ENCODE measurements around the gene TXNRD1.
"Not testable (repeated sequence)": the region's sequence is repeated elsewhere in the genome, so short reads cannot be mapped to it uniquely, and the experiment has no call there.

TXNRD1 gene

DNA sequence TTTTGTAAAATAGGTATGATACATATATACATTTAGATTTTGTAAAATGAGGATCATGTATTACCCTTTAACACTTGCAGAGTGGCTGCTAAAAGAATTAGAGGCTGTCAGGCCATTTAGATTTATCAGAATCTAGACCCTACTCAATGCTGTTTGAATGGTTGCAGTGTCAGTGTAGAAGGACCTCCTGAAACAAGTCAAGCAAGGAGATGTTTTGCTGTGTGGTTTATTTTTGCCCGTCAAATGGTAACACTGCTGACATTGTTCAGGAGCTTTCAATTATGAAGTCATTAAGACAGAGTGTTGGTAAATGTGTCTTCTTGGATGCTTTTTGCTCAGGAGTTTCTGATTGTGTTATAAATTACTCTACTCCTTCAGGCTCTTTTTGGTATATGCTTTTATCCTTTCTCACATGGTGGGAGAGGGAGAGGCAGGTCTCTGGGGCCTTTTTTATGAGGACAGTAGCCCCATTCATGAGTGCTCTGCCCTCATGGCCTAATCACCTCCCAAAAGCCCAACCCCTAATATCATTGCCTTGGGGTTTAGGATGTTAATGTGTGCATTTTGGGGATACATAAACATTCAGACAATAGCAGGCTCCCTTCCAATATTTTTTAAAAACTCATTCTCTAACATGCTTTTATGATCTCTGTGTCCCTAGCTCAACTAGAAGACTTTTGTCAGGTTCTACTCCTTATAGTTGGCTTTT, 104.5 kb downstream of the TXNRD1 start:
- no peak overlapping the region for H3K27ac Mint-ChIP-seq (ENCODE audit: low read depth)
- ATAC-seq (replicated peaks; ENCODE audit: extremely low read depth, poor library complexity, severe bottlenecking) (no peak), DNase-seq (ENCODE audit: low spot score in 2 of 2) (no peak)
- H3K9me3 Mint-ChIP-seq: no peaks in the 10 kb centered on the region
- no peaks in the 10 kb centered on the region for H3K4me1 Mint-ChIP-seq
- H3K27me3 Mint-ChIP-seq: no peaks in the 10 kb centered on the region
- H3K36me3 Mint-ChIP-seq (ENCODE audit: insufficient read depth): peaks cover 41% of the 10 kb centered on the region
- no peak overlapping the region for H3K4me3 Mint-ChIP-seq

DNA sequence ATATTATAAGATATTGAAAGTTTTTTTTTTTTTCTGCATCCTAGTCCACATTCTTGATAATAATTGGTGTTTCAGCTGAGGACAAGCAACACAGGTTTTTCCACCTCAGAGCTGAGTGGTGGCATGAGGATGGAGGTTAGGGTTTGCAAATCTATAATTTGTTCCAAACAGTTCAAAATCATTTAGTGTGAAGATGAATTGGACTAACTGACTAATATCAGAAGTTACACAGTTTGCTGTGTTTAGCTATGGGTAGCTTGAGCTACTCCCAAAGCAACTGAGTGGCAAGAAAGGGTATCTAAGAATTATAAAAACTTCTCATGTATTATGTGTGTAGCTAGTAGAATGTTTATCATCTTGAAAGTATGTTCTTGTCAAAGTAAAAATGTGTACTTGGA, 105.0 kb downstream of the TXNRD1 start:
- peaks cover 40% of the 10 kb centered on the region for H3K36me3 Mint-ChIP-seq (ENCODE audit: insufficient read depth)
- H3K27ac Mint-ChIP-seq (ENCODE audit: low read depth): no peak overlapping the region
- DNase-seq (ENCODE audit: low spot score in 2 of 2): no peak
- no peak for ATAC-seq (replicated peaks; ENCODE audit: extremely low read depth, poor library complexity, severe bottlenecking)
- no peaks in the 10 kb centered on the region for H3K27me3 Mint-ChIP-seq
- no peaks in the 10 kb centered on the region for H3K9me3 Mint-ChIP-seq
- no peak overlapping the region for H3K4me3 Mint-ChIP-seq
- H3K4me1 Mint-ChIP-seq: no peaks in the 10 kb centered on the region

DNA sequence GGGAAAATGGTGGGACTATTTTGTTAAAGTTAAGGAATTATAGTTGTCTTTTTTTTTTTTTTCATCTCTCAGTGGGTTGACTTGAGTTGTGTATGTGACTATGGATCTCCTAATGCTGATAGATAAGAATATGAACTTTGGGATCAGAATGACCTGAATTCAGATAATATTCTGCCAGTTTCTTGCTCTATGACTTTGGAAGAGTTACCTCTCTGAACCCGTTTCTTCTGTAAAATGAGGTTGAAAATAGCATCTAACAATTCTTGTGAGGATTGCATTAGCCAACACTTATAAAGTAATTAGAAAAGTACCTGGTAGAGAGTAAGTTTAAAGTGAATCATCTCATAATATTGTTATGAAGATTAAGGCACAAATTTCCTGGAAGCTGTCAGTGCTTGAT, 106.4 kb downstream of the TXNRD1 start:
- H3K27ac Mint-ChIP-seq (ENCODE audit: low read depth): no peak overlapping the region
- ATAC-seq (replicated peaks; ENCODE audit: extremely low read depth, poor library complexity, severe bottlenecking): no peak
- peaks cover 43% of the 10 kb centered on the region for H3K36me3 Mint-ChIP-seq (ENCODE audit: insufficient read depth)
- no peaks in the 10 kb centered on the region for H3K9me3 Mint-ChIP-seq
- no peak for DNase-seq (ENCODE audit: low spot score in 2 of 2)
- H3K4me1 Mint-ChIP-seq: no peaks in the 10 kb centered on the region
- no peak overlapping the region for H3K4me3 Mint-ChIP-seq
- no peaks in the 10 kb centered on the region for H3K27me3 Mint-ChIP-seq

DNA sequence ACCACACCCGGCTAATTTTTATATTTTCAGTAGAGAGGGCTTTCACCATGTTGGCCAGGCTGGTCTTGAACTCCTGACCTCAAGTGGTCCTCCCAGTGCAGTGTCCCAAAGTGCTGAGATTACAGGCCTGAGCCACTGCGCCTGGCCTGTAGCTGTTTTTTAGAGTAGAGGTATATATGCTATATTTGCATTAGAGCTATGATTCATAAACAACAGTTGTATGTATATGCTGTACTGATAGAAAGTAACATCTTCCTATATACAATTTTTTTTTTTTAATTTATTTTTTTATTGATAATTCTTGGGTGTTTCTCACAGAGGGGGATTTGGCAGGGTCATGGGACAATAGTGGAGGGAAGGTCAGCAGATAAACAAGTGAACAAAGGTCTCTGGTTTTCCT, 107.0 kb downstream of the TXNRD1 start:
- not testable (repeated sequence) for DNase-seq (ENCODE audit: low spot score in 2 of 2); H3K9me3 Mint-ChIP-seq; ATAC-seq (replicated peaks; ENCODE audit: extremely low read depth, poor library complexity, severe bottlenecking); H3K4me3 Mint-ChIP-seq; H3K4me1 Mint-ChIP-seq; H3K27ac Mint-ChIP-seq (ENCODE audit: low read depth); H3K27me3 Mint-ChIP-seq
- peaks cover 49% of the 10 kb centered on the region for H3K36me3 Mint-ChIP-seq (ENCODE audit: insufficient read depth)

DNA sequence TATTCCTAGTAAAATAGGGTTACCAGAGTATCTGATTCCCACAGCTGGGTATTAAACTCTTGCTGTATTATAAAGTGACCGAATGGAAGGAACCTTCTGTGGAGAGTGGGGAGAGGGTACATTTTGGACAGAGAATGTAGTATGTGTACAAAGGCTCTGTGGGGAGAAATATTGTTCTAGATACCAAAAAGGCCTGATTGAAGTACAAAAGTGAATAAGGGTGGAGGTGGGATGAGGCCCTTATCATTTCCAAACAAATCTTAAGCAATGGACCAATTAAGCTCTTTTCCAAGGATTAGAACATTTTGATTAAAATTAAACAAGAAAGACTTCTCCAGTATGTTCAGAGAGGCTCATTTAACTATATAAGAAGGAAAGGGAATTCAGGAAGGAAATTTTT, 108.3 kb downstream of the TXNRD1 start:
- Mint-ChIP-seq H3K4me1 (no peaks in the 10 kb centered on the region), H3K4me3 (no peak overlapping the region), H3K27ac (ENCODE audit: low read depth) (no peak overlapping the region), H3K27me3 (no peaks in the 10 kb centered on the region), H3K9me3 (no peaks in the 10 kb centered on the region), H3K36me3 (ENCODE audit: insufficient read depth) (peaks cover 59% of the 10 kb centered on the region)
- ATAC-seq (replicated peaks; ENCODE audit: extremely low read depth, poor library complexity, severe bottlenecking): no peak
- DNase-seq (ENCODE audit: low spot score in 2 of 2): no peak

DNA sequence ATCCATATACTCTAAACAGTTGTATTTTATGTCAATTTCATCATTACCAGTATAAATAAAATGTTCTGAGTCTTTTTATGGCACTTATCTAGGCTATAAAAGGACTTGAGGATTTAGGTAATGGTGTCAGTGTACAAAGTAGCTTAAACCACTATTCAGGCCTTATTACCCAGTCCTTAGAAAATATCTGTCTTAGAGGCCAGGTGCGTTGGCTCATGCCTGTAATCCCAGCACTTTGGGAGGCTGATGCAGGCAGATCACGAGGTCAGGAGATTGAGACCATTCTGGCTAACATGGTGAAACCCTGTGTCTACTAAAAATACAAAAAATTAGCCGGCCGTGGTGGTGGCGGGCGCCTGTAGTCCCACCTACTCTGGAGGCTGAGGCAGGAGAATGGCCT, 112.7 kb downstream of the TXNRD1 start:
- not testable (repeated sequence) for ATAC-seq (replicated peaks; ENCODE audit: extremely low read depth, poor library complexity, severe bottlenecking); DNase-seq (ENCODE audit: low spot score in 2 of 2); H3K9me3 Mint-ChIP-seq; H3K27me3 Mint-ChIP-seq; H3K4me1 Mint-ChIP-seq; H3K27ac Mint-ChIP-seq (ENCODE audit: low read depth); H3K4me3 Mint-ChIP-seq
- H3K36me3 Mint-ChIP-seq (ENCODE audit: insufficient read depth): peaks cover 52% of the 10 kb centered on the region

DNA sequence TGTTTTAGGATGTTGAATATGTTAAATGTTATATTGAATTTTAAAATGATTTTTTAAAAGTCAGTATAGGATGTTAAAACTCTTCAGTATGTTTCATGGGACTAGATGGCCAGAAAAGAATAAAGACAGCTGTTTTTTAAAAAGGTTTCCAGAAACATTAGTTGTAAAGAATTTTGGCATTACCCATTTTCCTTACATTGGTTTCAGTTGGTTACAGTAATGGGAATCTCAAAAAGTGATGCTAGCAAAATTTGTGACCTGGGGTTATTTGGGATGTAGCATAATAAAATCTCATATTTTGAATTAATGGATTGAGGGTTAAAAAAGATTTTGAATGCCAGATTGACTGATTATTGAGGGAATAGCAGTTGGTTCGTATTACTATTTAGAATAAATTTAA, 113.2 kb downstream of the TXNRD1 start:
- H3K4me3 Mint-ChIP-seq: no peak overlapping the region
- DNase-seq (ENCODE audit: low spot score in 2 of 2) (no peak), ATAC-seq (replicated peaks; ENCODE audit: extremely low read depth, poor library complexity, severe bottlenecking) (no peak)
- H3K4me1 Mint-ChIP-seq: no peaks in the 10 kb centered on the region
- H3K9me3 Mint-ChIP-seq: no peaks in the 10 kb centered on the region
- no peak overlapping the region for H3K27ac Mint-ChIP-seq (ENCODE audit: low read depth)
- H3K36me3 Mint-ChIP-seq (ENCODE audit: insufficient read depth): peaks cover 54% of the 10 kb centered on the region
- H3K27me3 Mint-ChIP-seq: no peaks in the 10 kb centered on the region

DNA sequence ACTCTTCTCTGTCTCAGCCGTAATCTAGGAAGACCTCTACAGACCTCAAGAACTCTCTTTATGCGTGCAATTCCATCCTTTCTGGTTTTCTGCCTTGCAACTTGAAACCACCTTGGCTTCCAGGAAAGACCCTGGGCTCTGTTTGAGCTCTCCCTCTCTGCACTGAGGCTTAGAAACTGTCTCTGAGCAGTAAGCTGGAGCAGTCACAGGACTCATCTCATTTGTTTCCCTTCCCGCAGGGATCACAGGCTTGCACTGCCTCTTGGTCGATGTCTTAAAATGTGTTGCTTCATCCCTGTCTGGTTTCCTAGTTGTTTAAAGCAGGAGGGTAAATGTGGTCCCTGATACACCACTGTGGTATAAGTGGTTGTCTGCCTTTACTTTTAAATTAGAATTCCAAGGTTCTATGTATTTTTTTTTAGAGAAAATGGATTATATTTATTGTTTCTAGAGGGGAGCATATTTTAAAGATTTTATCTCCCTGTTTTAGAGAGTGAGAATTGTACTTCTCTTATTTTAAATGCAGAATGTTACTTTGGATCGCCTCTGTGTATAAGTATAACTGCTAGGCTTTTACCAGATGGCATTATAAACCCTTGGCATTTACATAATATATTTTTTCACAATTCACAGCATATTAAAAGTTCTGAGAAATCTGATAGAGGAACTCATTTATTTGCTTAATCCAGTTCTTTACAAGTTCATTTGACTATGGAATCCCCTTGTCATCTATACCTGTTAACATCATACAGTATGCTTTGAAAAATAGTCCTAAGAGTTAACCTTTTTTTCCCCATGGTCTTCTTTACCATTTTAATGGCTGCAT, 114.3 kb downstream of the TXNRD1 start:
- no peaks in the 10 kb centered on the region for H3K27me3 Mint-ChIP-seq
- H3K27ac Mint-ChIP-seq (ENCODE audit: low read depth): no peak overlapping the region
- DNase-seq (ENCODE audit: low spot score in 2 of 2) (no peak), ATAC-seq (replicated peaks; ENCODE audit: extremely low read depth, poor library complexity, severe bottlenecking) (no peak)
- no peaks in the 10 kb centered on the region for H3K4me1 Mint-ChIP-seq
- no peaks in the 10 kb centered on the region for H3K9me3 Mint-ChIP-seq
- H3K4me3 Mint-ChIP-seq: no peak overlapping the region
- peaks cover 57% of the 10 kb centered on the region for H3K36me3 Mint-ChIP-seq (ENCODE audit: insufficient read depth)

DNA sequence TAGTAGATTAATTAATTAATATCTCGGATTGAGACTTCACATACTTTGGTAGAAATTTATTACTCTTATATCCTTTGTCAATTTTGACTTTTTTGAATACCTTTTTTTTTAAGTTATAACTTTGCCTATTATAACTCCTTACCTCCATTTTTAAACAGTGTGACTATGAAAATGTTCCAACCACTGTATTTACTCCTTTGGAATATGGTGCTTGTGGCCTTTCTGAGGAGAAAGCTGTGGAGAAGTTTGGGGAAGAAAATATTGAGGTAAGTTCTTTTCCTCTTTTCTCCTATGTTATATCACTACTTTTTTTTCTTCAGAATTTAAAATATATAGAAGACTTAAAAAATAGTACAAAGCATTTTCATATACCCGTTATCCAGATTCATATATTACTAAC, 115.8 kb downstream of the TXNRD1 start:
- Mint-ChIP-seq H3K4me1 (no peaks in the 10 kb centered on the region), H3K9me3 (no peaks in the 10 kb centered on the region), H3K27ac (ENCODE audit: low read depth) (no peak overlapping the region), H3K4me3 (no peak overlapping the region), H3K36me3 (ENCODE audit: insufficient read depth) (peaks cover 56% of the 10 kb centered on the region), H3K27me3 (no peaks in the 10 kb centered on the region)
- ATAC-seq (replicated peaks; ENCODE audit: extremely low read depth, poor library complexity, severe bottlenecking) (no peak), DNase-seq (ENCODE audit: low spot score in 2 of 2) (no peak)

DNA sequence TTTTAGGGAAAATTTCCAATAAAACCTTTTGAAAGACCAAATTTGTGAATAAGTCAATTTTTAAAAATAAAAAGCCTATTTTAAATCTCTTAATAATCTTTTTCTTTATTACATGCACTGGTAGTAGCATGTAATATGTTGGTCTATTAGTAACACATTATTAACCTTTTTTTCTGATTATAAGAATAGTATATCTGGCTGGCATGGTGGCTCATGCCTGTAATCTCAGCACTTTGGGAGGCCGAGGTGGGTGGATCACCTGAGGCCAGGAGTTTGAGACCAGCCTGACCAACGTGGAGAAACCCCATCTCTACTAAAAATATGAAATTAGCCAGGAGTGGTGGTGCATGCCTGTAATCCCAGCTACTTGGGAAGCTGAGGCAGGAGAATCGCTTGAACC, 116.7 kb downstream of the TXNRD1 start:
- H3K9me3 Mint-ChIP-seq; H3K4me1 Mint-ChIP-seq; ATAC-seq (replicated peaks; ENCODE audit: extremely low read depth, poor library complexity, severe bottlenecking); H3K4me3 Mint-ChIP-seq; H3K27ac Mint-ChIP-seq (ENCODE audit: low read depth); DNase-seq (ENCODE audit: low spot score in 2 of 2); H3K27me3 Mint-ChIP-seq: not testable (repeated sequence)
- H3K36me3 Mint-ChIP-seq (ENCODE audit: insufficient read depth): peaks cover 50% of the 10 kb centered on the region

DNA sequence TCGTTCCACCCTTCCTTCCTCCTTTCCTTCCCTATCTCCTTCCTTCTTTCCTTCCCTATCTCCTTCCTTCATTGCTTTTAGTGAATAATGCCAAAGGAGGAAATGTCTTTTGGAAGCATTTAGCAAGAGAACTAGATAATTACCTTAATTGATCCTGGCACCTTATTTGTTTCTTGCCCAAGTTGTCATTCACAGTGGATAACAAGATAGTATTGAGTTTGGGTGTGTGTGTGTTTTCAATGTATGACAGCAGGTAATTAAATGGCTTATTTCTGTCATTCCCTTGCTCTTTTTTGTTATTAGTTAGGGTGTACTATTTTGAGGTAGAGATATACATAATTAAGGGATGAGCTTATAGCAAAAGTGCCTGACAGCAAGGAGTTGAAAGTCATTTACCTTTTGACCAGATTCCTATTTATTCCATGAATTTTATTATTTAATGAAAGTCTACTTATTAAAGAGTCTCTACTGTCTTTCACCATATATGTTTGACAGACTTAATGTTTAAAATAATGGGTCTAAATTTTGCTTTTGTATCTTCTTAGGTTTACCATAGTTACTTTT, 118.2 kb downstream of the TXNRD1 start:
- H3K4me1 Mint-ChIP-seq: no peaks in the 10 kb centered on the region
- no peak overlapping the region for H3K4me3 Mint-ChIP-seq
- H3K27me3 Mint-ChIP-seq: no peaks in the 10 kb centered on the region
- no peaks in the 10 kb centered on the region for H3K9me3 Mint-ChIP-seq
- H3K36me3 Mint-ChIP-seq (ENCODE audit: insufficient read depth): peaks cover 41% of the 10 kb centered on the region
- H3K27ac Mint-ChIP-seq (ENCODE audit: low read depth): no peak overlapping the region
- ATAC-seq (replicated peaks; ENCODE audit: extremely low read depth, poor library complexity, severe bottlenecking) (no peak), DNase-seq (ENCODE audit: low spot score in 2 of 2) (no peak)

DNA sequence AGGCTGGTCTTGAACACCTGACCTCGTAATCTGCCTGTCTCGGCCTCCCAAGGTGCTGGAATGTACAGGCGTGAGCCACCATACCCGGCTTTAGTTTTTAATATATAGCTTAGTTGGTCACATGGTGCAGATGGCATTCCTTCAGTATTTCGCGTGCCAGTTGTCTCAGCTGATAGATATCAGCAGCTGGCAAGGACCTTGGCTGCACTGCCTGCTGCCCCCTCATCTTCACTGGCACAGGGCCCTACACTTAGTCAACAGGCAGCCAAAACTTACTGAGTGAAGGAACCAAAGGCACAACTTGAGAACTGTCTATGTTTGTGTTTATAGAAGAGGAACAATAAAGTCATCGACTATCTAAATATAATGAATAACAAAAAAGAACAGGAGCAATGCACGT, 119.0 kb downstream of the TXNRD1 start:
- H3K27ac Mint-ChIP-seq (ENCODE audit: low read depth): no peak overlapping the region
- no peaks in the 10 kb centered on the region for H3K9me3 Mint-ChIP-seq
- ATAC-seq (replicated peaks; ENCODE audit: extremely low read depth, poor library complexity, severe bottlenecking) (no peak), DNase-seq (ENCODE audit: low spot score in 2 of 2) (no peak)
- H3K27me3 Mint-ChIP-seq: no peaks in the 10 kb centered on the region
- peaks cover 43% of the 10 kb centered on the region for H3K36me3 Mint-ChIP-seq (ENCODE audit: insufficient read depth)
- no peaks in the 10 kb centered on the region for H3K4me1 Mint-ChIP-seq
- H3K4me3 Mint-ChIP-seq: no peak overlapping the region

DNA sequence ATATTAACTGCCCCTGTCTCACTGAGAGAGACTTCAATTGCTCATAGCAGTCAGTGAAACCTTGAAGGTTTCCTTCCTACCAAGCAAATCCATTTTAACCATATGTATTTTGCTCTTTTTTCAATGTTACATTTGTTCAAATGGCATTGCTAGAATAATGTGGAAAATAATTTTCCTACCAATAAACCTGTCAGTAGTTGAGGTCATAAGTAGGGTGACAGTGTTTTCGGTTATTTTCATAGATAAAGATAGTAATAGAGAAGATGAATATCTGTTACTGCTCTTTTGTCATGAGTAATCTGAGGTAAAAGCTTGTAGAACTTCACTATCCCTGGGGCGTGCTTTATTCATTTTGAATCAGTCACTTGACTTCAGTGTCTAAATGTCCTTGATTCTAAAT, 120.5 kb downstream of the TXNRD1 start:
- no peak for ATAC-seq (replicated peaks; ENCODE audit: extremely low read depth, poor library complexity, severe bottlenecking)
- peaks cover 43% of the 10 kb centered on the region for H3K36me3 Mint-ChIP-seq (ENCODE audit: insufficient read depth)
- no peak overlapping the region for H3K27ac Mint-ChIP-seq (ENCODE audit: low read depth)
- H3K9me3 Mint-ChIP-seq: no peaks in the 10 kb centered on the region
- DNase-seq (ENCODE audit: low spot score in 2 of 2): no peak
- H3K4me1 Mint-ChIP-seq: no peaks in the 10 kb centered on the region
- H3K27me3 Mint-ChIP-seq: no peaks in the 10 kb centered on the region
- no peak overlapping the region for H3K4me3 Mint-ChIP-seq

Measured in central memory CD8-positive, alpha-beta T cell (primary cell).